Measurements from ENCODE around the gene SMYD3. TPM values are rescaled to one million over a fixed set of nuclear protein-coding genes. Genes with fewer than 3 reads are reported as not detected.

The SMYD3 gene
- total RNA-seq, 1 donor from 2014 or later = 23.8 TPM

DNA sequence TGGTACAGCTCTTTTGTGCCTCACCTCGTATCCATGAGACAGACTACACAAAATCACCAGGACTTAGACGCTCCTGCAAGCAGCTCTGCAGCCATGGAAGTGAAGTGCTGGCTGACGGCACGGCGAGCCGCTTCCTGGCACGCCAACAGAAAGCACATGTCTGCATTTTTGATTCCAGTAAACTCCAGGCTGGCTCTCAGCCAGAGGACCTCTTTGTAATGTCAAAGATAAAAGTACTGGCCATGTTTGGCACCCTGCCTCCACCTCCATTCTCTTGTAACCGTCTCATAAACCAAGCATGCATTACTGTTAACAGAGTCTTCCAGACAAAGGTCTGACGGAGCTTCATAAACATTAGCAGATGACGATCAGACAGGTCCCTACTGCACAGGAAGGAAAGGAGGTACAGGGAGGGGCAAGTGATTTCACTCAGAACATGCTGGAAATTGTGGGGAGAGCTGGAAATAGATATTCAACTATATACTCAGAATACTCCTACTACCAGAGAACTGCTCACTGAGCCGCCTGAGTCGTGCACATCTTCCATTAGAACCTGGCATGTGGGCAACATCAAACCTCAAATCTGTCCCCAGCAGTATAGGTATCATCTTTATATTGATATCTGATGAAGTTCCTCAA is 632.0 kb downstream of the SMYD3 start:
- DNase-seq (ENCODE audit: low read depth) = peak; percentile 85
- TF ChIP-seq, protein P1, sequence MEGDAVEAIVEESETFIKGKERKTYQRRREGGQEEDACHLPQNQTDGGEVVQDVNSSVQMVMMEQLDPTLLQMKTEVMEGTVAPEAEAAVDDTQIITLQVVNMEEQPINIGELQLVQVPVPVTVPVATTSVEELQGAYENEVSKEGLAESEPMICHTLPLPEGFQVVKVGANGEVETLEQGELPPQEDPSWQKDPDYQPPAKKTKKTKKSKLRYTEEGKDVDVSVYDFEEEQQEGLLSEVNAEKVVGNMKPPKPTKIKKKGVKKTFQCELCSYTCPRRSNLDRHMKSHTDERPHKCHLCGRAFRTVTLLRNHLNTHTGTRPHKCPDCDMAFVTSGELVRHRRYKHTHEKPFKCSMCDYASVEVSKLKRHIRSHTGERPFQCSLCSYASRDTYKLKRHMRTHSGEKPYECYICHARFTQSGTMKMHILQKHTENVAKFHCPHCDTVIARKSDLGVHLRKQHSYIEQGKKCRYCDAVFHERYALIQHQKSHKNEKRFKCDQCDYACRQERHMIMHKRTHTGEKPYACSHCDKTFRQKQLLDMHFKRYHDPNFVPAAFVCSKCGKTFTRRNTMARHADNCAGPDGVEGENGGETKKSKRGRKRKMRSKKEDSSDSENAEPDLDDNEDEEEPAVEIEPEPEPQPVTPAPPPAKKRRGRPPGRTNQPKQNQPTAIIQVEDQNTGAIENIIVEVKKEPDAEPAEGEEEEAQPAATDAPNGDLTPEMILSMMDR (conservative IDR thresholded peaks at IDR 0.05; ENCODE audit: low read depth, low read length) = no peak
- no peak overlapping the region for H3K4me3 ChIP-seq (ENCODE audit: low read depth, low read length)

DNA sequence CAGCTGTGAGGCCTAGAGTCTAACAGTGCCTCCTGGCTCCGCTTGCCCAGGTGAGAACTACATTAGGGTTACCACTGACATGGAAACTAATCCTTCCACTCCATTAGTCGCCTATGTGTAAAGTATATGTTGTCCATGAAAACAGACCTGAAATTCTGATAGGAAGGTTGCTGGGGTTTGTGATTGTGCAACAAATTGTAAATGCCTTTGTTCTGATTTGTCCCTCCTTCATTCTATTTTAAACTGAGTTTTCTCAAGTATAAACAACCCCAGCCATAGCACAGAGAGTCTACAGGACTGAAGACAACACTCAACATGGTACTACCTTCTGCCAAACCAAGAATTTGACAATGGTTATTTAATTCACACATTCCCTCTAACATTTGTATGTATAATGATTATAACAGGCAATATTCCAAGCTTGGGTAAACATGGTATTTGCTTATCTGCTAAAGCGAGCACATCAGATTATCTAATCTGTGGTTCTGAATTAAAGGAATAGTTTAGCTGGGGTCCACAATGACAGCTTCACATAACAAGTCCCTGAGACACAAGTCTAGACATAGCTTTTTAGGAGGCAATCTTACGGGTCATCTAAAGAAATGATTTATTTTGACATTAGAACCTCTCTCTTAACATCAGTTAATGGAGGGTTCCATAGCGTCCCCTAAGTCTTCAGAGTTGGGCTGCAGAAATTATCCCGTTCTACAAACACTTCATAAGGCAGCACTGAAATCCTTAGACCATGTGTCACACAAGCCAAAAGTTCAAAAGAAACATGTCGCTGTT is 633.0 kb downstream of the SMYD3 start:
- H3K4me3 ChIP-seq (ENCODE audit: low read depth, low read length) = no peak overlapping the region
- TF ChIP-seq, protein P1 (conservative IDR thresholded peaks at IDR 0.05; ENCODE audit: low read depth, low read length) = no peak
- DNase-seq (ENCODE audit: low read depth) = no peak

DNA sequence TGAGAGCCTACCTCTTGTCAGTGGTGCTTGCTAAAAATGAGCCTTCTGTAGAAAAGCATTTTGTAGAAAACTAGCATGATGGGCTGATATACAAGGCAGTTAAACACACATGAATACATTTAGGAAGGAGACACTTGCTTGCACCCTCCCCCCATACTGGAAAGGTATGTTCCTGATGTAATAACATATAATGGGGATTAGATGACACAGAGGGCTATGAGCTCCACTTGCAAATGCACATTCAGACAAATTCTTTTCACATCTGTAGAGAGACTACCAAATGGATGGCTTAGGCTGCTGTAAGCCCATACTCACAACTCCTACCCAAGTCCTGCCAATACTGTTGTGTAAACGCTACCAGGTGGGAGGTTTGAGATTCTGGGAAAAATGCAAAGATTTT is 634.0 kb downstream of the SMYD3 start:
- H3K4me3 ChIP-seq (ENCODE audit: low read depth, low read length) = no peak overlapping the region
- DNase-seq (ENCODE audit: low read depth) = no peak

DNA sequence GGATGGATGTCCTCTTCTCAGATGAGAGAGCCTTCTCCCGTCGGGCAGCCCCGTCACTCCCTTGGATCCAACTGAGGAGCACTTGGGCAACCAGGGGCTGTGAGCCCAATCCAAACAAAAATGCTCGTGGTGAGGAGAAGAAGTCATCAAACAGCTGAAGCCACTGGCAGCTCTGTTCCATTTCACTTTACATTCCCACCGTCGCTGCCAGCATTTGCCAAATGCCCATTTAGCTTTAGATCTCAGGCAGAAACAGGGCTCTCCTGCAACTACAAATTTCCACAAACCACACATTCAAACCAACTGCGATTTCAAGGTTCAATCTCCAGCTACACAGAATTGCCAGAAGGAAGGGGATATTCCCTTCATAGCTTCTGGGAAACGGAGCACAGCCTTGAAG is 634.6 kb downstream of the SMYD3 start:
- no peak for DNase-seq (ENCODE audit: low read depth)
- TF ChIP-seq, protein P1 (conservative IDR thresholded peaks at IDR 0.05; ENCODE audit: low read depth, low read length) = no peak
- H3K4me3 ChIP-seq (ENCODE audit: low read depth, low read length) = no peak overlapping the region

More for the DNA sequence above, 634.0 kb downstream of the SMYD3 start:
- TF ChIP-seq, protein P1 (conservative IDR thresholded peaks at IDR 0.05; ENCODE audit: low read depth, low read length) = no peak

DNA sequence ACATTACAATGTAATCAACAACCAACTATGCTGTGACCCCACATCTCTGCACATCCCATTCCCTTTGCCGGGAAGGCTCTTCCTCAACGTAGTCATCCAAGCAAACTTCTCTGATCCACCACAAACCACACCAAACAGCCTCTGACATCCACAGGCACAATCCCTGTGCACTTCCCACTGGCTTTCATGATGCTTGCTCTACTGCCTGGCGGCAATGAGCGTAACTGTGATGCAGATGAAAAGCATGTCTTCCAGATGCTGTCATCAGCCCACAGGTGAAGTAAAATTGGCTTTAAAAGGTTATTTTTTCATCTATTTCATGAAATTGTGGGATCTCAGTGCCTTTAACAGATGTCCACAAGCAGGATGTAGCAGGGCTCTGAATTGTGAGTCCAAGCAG is 635.2 kb downstream of the SMYD3 start:
- TF ChIP-seq, protein P1 (conservative IDR thresholded peaks at IDR 0.05; ENCODE audit: low read depth, low read length) = no peak
- DNase-seq (ENCODE audit: low read depth) = no peak
- H3K4me3 ChIP-seq (ENCODE audit: low read depth, low read length) = no peak overlapping the region

DNA sequence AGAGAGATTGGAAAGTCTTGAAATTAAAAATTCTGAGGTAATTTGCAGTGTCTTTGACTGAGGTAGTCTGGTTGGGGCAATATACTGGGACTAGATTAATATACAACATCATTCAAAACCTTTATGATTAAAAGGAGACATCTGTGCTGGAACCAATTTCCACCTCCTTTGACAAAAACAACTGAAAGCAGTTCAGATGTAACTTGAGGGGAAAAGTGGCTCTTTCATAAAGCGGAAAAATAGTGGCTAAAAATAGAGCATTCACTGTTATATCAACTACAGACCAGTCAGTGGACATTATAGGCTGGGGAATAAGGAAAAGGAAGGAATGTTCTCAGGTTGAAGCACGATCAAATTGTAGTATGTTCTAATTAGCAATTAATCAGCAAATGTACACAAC is 635.9 kb downstream of the SMYD3 start:
- no peak for DNase-seq (ENCODE audit: low read depth)
- no peak overlapping the region for H3K4me3 ChIP-seq (ENCODE audit: low read depth, low read length)
- TF ChIP-seq, protein P1 (conservative IDR thresholded peaks at IDR 0.05; ENCODE audit: low read depth, low read length) = no peak
